ENCODE measurements around the gene RNF121.
A peak's percentile ranks its signal among the peaks of the same experiment; 100 is the strongest.
"Not testable (repeated sequence)": the region's sequence is repeated elsewhere in the genome, so short reads cannot be mapped to it uniquely, and the experiment has no call there.

Gene RNF121

DNA sequence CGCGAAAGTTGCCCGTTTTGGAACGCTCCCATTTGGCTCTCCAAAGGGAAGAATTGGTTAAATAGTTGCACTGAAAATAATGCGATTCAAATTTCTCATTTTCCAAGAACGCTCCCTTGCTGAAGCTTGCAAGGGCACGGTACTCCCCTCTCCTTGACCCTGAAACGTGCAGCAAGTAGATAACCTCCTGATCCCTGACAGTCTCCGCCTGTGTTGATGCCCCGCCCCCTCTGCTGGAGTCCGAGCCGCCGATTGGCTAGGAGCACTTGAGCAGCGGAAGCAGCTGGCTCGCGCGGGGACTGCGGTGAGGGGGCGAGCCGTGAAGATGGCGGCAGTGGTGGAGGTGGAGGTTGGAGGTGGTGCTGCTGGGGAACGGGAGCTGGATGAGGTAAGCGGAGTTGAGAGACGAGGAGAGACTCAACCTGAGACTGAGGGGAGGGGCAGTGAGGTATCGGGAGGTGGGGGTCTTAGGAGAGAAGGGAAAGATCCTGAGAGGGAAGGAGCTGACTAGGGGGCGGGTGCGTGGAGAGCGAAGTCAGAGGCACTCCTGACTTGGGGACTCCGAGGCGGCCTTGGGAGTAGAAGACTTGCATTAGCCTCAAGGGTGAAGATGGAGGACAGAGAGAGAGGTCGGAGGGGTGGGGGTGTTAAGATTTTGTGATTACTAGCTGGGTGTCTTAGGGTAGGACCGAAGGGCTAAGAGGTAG lies at the start of gene RNF121:
TSS of gene RNF121 (plus strand) at position 310 of the 707 bp plus-strand sequence. CDS start at position 326, 16 bp downstream.
- DNase-seq (ENCODE audit: low read depth in 3 of 3): peak; percentile 96 to 99 (median 98)

- not testable (repeated sequence) for DNase-seq (ENCODE audit: low read depth in 3 of 3)
These were observed 43.0 kb upstream of the RNF121 start for GRCh38 chr11:71885806-71886205.

DNA sequence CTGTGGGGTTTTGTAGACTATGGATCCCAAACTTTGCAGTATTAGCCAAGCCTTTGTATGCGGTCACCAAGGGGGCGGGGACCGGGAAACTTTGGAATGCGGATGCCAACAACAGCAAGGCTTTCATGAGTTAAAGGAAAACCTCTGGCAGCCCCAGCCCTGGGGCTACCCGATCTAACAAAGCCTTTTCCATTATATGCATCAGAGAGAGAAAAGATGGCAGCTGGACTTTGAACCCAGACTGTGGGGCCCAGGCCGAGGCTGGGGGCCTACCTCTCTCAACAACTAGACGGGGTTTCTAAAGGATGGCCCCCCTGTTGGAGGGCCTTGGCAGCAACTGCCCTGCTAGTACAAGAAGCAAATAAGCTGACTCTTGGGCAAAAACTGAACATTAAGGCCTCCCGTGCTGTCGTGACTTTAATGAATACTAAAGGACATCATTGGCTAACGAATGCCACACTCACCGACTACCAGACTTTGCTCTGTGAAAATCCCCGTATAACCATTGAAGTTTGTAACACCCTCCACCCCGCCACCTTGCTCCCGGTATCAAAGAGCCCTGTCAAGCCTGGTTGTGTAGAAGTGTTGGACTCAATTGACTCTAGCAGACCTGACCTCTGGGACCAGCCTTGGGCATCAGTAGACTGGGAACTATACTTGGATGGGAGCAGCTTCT lies 40.4 kb upstream of the RNF121 start:
- not testable (repeated sequence) for DNase-seq (ENCODE audit: low read depth in 3 of 3)

DNA sequence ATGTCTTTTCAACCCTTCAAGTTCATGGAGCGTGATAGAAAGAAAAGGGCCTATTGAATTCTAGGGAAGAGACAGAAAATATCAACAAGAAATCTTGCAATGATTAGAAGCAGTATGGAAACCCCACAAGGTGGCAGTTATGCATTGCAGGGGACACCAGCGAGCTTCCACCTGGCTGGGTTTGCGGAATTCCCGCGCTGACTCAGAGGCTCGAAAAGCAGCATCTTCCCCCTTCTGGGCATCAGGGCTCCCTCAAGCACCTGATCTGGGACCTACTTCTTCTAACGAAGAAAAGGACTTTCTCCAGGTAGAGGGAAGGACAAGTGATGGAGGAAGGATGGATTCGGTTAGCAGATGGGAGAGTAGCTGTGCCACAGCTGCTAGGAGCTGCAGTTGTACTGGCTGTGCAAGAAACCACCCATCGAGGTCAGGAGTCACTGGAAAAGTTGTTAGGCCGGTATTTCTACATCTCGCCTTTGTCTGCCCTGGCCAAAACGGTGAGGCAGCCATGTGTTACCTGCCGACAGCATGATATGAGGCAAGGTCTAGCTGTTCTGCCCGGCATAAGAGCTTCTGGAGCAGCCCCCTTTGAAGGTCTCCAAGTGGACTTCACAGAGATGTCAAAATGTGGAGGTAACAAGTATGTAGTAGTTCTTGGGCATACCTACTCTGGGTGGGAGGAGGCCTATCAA lies 39.5 kb upstream of the RNF121 start:
- DNase-seq (ENCODE audit: low read depth in 3 of 3): not testable (repeated sequence)

DNA sequence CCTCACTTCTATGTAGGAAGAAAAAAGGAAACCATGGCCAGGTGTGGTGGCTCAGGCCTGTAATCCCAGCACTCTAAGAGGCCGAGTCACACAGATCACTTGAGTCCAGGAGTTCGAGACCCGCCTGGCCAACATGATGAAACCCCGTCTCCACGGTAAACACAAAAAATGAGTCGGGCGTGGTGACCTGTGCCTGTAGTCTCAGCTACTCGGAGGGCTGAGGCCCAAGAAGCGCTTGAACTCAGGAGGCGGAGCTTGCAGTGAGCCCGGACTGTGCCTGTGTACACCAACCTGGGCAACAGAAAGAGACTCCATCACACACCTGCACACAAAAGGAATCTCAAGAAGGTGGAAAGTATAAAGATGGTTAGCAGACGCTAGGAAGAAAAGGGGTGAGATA lies 32.9 kb upstream of the RNF121 start:
- DNase-seq (ENCODE audit: low read depth in 3 of 3): no peak

- DNase-seq (ENCODE audit: low read depth in 3 of 3): not testable (repeated sequence)
These were observed 27.7 kb upstream of the RNF121 start for GRCh38 chr11:71901137-71901536.

DNA sequence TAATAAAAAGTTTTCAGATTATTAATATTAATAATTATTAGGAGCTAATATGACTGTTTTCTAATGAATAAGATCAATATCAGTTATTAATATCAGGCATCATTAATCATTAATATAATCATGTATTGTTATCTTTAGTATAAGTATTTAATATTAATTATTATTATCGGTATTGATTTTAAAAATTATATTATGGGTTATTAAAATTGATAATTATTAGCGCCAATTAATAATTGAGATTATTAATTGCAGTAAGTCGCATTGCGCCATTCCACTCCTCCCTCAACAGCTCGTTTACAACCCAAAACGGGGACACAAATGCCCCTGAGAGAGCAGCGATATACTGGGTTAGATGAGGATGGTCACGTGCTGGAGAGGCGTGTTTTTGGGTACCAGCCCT lies 20.6 kb upstream of the RNF121 start:
- DNase-seq (ENCODE audit: low read depth in 3 of 3): no peak

- DNase-seq (ENCODE audit: low read depth in 3 of 3): not testable (repeated sequence)
These were observed 18.1 kb upstream of the RNF121 start for GRCh38 chr11:71910775-71911174.

- DNase-seq (ENCODE audit: low read depth in 3 of 3): peak; percentile 38 to 72 (median 61)
These were observed 17.4 kb upstream of the RNF121 start for GRCh38 chr11:71911321-71911985.

DNA sequence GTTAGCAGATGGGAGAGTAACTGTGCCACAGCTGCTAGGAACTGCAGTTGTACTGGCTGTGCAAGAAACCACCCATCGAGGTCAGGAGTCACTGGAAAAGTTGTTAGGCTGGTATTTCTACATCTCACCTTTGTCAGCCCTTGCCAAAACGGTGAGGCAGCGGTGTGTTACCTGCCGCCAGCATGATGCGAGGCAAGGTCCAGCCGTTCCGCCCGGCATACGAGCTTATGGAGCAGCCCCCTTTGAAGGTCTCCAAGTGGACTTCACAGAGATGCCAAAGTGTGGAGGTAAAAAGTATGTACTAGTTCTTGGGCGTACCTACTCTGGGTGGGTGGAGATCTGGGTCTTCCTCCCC lies 16.9 kb upstream of the RNF121 start:
- DNase-seq (ENCODE audit: low read depth in 3 of 3): not testable (repeated sequence)

- no peak for DNase-seq (ENCODE audit: low read depth in 3 of 3)
These were observed 14.9 kb upstream of the RNF121 start for GRCh38 chr11:71913756-71914526.

- no peak for DNase-seq (ENCODE audit: low read depth in 3 of 3)
These were observed 14.1 kb upstream of the RNF121 start for GRCh38 chr11:71914617-71915189.

DNA sequence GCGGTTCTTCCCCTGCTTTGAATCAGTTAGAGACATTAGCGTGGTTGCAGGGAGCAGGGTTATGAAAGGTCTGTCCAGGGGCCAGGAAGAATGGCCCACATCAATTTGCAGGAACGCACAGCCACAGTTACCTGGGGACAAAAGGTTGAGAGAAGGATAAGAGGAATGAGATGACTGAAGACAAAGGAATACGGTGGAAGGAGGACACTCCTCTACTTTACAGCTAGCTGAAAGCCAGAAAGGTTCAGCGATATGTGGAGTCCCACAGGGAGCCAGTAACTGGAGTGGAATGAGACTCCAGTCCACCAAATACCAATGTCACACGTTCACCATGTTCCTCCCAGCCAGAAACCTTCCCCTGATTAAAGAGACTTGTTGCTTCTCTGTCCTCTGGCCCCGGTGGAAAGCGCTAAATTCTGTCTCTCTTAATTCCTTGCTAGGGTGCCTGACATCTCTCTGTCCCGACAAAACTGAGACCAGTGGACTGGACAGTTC lies 11.2 kb upstream of the RNF121 start:
- no peak for DNase-seq (ENCODE audit: low read depth in 3 of 3)

GRCh38 chr11:71927820-71928736 lies 768 bp upstream of the RNF121 start, which contains the start of gene XNDC1N:
XNDC1N (minus strand) TSS chr11:71928594; CDS start chr11:71923353, 5,241 bp downstream.
- DNase-seq (ENCODE audit: low read depth in 3 of 3): peak; percentile 44 to 66 (median 64)

- no peak for DNase-seq (ENCODE audit: low read depth in 3 of 3)
These were observed 645 bp downstream of the RNF121 start for GRCh38 chr11:71929491-71929890.

DNA sequence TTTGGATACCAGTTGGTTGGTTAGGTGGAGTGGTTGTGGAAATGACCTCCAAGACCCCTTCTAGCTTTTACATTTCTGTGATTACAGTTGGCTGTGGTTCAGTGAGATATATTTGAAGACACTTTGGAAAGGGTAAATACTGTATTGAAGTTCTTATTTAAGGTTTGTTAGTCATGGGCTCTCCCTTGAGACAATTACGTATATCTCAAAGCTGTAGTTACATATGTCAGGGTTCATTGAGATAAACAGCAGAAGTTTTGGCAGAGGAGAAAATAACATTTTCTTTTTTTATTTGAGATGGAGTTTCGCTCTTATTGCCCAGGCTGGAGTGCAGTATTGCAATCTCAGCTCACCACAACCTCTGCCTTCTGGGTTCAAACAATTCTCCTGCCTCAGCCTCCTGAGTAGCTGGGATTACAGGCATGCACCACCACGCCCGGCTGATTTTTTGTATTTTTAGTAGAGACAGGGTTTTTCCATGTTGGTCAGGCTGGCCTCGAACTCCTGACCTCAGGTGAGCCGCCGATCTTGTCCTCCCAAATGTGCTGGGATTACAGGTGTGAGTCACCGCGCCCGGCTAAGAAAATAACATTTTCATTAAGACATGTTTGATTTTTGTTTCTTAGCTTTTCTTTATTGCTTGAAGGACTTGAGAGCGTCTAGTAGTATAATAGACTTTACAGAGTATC lies 1.9 kb downstream of the RNF121 start:
- DNase-seq (ENCODE audit: low read depth in 3 of 3): no peak

DNA sequence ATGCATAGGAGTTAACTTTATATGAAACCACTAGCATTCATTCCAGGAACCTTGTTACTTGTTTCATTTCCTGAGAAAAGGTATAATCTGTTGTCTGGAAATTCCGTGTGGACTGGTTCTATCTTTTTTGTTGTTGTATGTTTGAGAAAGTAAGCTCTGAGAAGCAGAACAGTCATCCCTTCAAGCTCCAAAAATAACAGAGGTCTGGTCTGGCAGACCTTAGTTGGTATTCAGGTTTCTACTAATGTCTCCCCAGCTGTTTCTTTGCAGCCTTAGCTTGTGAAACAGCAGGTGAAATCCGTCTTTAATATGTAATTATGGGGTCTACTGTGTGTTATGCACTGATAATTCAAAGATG lies 2.4 kb downstream of the RNF121 start:
- no peak for DNase-seq (ENCODE audit: low read depth in 3 of 3)

- no peak for DNase-seq (ENCODE audit: low read depth in 3 of 3)
These were observed 4.5 kb downstream of the RNF121 start for GRCh38 chr11:71933141-71933933.

All from stimulated activated CD4-positive, alpha-beta T cell treated with anti-CD3 and anti-CD28 coated beads, TNF-alpha, amount 100 ng/mL, for 48 hours (primary cell).